K562 (cell line): ENCODE data around the gene MBD5.

Experiments used
- CBX3 ChIP-seq, 2 experiments: IDR thresholded peaks; 1 replicate in 1 of 2; 2 replicates in 1 of 2; pipeline ENCODE4 v1.6.1; 2012; ENCODE audit warnings: inconsistent platforms in 2 of 2, low read length in 2 of 2, borderline replicate concordance in 1 of 2, control low read depth in 1 of 2
- CREB1 ChIP-seq, 2 experiments: sonication (generic) in 1 of 2; formaldehyde crosslinking in 1 of 2; IDR thresholded peaks; 2 replicates each; pipeline versions ENCODE4 v1.6.1 to v1.8.0; 2012 to 2022; ENCODE audit warnings: inconsistent platforms in 1 of 2, mild to moderate bottlenecking in 1 of 2, missing genetic modification reagents in 1 of 2, moderate library complexity in 1 of 2
- KLF10 ChIP-seq: fragments of 250-450 bp; sonication (Bioruptor Pico); IDR thresholded peaks from 2 replicates; pipeline ENCODE4 v1.6.1; 2021; ENCODE audit warnings: matching md5 sums
- MTA2 ChIP-seq: fragments of 450-650 bp; IDR thresholded peaks from 2 replicates; pipeline ENCODE4 v1.6.1; 2016; ENCODE audit warnings: low read depth
- PHF8 ChIP-seq: fragments of 200-600 bp; sonication (generic); IDR thresholded peaks from 2 replicates; pipeline ENCODE4 v1.6.1; 2012; ENCODE audit warnings: mixed run types, mild to moderate bottlenecking, inconsistent platforms, low read length, moderate library complexity, borderline replicate concordance
- POLR2AphosphoS5 ChIP-seq: IDR thresholded peaks from 2 replicates; pipeline ENCODE4 v1.6.1; 2011; ENCODE audit warnings: mild to moderate bottlenecking, low read depth, low read length, moderate library complexity; ENCODE audit not compliant: control insufficient read depth, insufficient read depth
- POU5F1 ChIP-seq: fragments of 150-350 bp; IDR thresholded peaks from 2 replicates; pipeline ENCODE4 v1.6.1; 2014; ENCODE audit warnings: borderline replicate concordance, low read length, low read depth, mild to moderate bottlenecking; ENCODE audit not compliant: partially characterized antibody
- TAF1 ChIP-seq: IDR thresholded peaks from 2 replicates; pipeline ENCODE4 v1.6.1; 2011; ENCODE audit warnings: mild to moderate bottlenecking, low read length, moderate library complexity; ENCODE audit not compliant: insufficient read depth, control insufficient read depth, severe bottlenecking; ENCODE audit errors: extremely low read depth
- ZZZ3 ChIP-seq: fragments of 450-650 bp; IDR thresholded peaks from 2 replicates; pipeline ENCODE4 v1.6.1; 2016; ENCODE audit warnings: antibody characterized with exemption, mild to moderate bottlenecking, moderate library complexity
- TF ChIP-seq, protein P1 (sequence below): sonication (generic); formaldehyde crosslinking; IDR thresholded peaks from 2 replicates; pipeline ENCODE4 v1.8.1; 2023; ENCODE audit warnings: mild to moderate bottlenecking, missing genetic modification reagents, moderate library complexity
- TF ChIP-seq, protein P2 (sequence below), 2 experiments: IDR thresholded peaks; 2 replicates each; pipeline ENCODE4 v1.6.1; 2011; ENCODE audit warnings: borderline replicate concordance in 1 of 2, control low read depth in 1 of 2, low read depth in 1 of 2, low read length in 1 of 2, mild to moderate bottlenecking in 1 of 2, mixed read lengths in 1 of 2, moderate library complexity in 1 of 2; ENCODE audit not compliant: insufficient read depth in 1 of 2, insufficient read length in 1 of 2, poor library complexity in 1 of 2, severe bottlenecking in 1 of 2; ENCODE audit errors: extremely low read depth in 1 of 2
- TF ChIP-seq, protein P3 (sequence below): sonication (generic); formaldehyde crosslinking; IDR thresholded peaks from 2 replicates; pipeline ENCODE4 v1.8.1; 2022; ENCODE audit warnings: missing genetic modification reagents
- TF ChIP-seq, protein P4 (sequence below), 3 experiments: IDR thresholded peaks in 2 of 3; conservative IDR thresholded peaks in 1 of 3; 2 replicates each; pipeline ENCODE4 v1.5.1; 2011 to 2012; ENCODE audit warnings: low read length in 3 of 3, mild to moderate bottlenecking in 3 of 3, control low read depth in 2 of 3, improper control_type of control experiment in 1 of 3, inconsistent platforms in 1 of 3, low read depth in 1 of 3, mixed read lengths in 1 of 3, moderate library complexity in 1 of 3; ENCODE audit not compliant: insufficient read depth in 2 of 3
- TF ChIP-seq, protein P5 (sequence below), 2 experiments: fragments of 450-650 bp; formaldehyde crosslinking in 1 of 2; IDR thresholded peaks; 2 replicates each; pipeline versions ENCODE4 v1.4.0 to v1.6.1; 2014 to 2020; ENCODE audit warnings: mild to moderate bottlenecking in 2 of 2, borderline replicate concordance in 1 of 2, low read depth in 1 of 2

- TF ChIP-seq, protein P1, sequence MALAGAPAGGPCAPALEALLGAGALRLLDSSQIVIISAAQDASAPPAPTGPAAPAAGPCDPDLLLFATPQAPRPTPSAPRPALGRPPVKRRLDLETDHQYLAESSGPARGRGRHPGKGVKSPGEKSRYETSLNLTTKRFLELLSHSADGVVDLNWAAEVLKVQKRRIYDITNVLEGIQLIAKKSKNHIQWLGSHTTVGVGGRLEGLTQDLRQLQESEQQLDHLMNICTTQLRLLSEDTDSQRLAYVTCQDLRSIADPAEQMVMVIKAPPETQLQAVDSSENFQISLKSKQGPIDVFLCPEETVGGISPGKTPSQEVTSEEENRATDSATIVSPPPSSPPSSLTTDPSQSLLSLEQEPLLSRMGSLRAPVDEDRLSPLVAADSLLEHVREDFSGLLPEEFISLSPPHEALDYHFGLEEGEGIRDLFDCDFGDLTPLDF (CRISPR knock-in tag) = no peak
- TF ChIP-seq ZZZ3 = no peak
- TF ChIP-seq, protein P2, sequence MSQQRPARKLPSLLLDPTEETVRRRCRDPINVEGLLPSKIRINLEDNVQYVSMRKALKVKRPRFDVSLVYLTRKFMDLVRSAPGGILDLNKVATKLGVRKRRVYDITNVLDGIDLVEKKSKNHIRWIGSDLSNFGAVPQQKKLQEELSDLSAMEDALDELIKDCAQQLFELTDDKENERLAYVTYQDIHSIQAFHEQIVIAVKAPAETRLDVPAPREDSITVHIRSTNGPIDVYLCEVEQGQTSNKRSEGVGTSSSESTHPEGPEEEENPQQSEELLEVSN (IDR thresholded peaks at IDR 0.05; ENCODE audit: borderline replicate concordance in 1 of 2, extremely low read depth in 1 of 2, insufficient read depth in 1 of 2, insufficient read length in 1 of 2, low read depth in 1 of 2, low read length in 1 of 2, poor library complexity in 1 of 2, severe bottlenecking in 1 of 2) = no peak
- no peak for TF ChIP-seq KLF10 (CRISPR knock-in tag)
- TF ChIP-seq POU5F1 = no peak
- no peak for TF ChIP-seq CBX3 (IDR thresholded peaks at IDR 0.05; ENCODE audit: borderline replicate concordance in 1 of 2, low read length in 2 of 2)
- TF ChIP-seq, protein P3, sequence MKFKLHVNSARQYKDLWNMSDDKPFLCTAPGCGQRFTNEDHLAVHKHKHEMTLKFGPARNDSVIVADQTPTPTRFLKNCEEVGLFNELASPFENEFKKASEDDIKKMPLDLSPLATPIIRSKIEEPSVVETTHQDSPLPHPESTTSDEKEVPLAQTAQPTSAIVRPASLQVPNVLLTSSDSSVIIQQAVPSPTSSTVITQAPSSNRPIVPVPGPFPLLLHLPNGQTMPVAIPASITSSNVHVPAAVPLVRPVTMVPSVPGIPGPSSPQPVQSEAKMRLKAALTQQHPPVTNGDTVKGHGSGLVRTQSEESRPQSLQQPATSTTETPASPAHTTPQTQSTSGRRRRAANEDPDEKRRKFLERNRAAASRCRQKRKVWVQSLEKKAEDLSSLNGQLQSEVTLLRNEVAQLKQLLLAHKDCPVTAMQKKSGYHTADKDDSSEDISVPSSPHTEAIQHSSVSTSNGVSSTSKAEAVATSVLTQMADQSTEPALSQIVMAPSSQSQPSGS (CRISPR knock-in tag) = no peak
- TF ChIP-seq POLR2AphosphoS5 = no peak
- TF ChIP-seq, protein P4, sequence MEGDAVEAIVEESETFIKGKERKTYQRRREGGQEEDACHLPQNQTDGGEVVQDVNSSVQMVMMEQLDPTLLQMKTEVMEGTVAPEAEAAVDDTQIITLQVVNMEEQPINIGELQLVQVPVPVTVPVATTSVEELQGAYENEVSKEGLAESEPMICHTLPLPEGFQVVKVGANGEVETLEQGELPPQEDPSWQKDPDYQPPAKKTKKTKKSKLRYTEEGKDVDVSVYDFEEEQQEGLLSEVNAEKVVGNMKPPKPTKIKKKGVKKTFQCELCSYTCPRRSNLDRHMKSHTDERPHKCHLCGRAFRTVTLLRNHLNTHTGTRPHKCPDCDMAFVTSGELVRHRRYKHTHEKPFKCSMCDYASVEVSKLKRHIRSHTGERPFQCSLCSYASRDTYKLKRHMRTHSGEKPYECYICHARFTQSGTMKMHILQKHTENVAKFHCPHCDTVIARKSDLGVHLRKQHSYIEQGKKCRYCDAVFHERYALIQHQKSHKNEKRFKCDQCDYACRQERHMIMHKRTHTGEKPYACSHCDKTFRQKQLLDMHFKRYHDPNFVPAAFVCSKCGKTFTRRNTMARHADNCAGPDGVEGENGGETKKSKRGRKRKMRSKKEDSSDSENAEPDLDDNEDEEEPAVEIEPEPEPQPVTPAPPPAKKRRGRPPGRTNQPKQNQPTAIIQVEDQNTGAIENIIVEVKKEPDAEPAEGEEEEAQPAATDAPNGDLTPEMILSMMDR (IDR thresholded peaks at IDR 0.05 in 2 of 3, conservative IDR thresholded peaks at IDR 0.05 in 1 of 3; ENCODE audit: insufficient read depth in 2 of 3, low read depth in 1 of 3, low read length in 3 of 3) = peak; percentile 26 to 34 (median 33); a peak in 3 of 6 replicates
- TF ChIP-seq PHF8 = no peak
- no peak for TF ChIP-seq TAF1
- TF ChIP-seq, protein P5, sequence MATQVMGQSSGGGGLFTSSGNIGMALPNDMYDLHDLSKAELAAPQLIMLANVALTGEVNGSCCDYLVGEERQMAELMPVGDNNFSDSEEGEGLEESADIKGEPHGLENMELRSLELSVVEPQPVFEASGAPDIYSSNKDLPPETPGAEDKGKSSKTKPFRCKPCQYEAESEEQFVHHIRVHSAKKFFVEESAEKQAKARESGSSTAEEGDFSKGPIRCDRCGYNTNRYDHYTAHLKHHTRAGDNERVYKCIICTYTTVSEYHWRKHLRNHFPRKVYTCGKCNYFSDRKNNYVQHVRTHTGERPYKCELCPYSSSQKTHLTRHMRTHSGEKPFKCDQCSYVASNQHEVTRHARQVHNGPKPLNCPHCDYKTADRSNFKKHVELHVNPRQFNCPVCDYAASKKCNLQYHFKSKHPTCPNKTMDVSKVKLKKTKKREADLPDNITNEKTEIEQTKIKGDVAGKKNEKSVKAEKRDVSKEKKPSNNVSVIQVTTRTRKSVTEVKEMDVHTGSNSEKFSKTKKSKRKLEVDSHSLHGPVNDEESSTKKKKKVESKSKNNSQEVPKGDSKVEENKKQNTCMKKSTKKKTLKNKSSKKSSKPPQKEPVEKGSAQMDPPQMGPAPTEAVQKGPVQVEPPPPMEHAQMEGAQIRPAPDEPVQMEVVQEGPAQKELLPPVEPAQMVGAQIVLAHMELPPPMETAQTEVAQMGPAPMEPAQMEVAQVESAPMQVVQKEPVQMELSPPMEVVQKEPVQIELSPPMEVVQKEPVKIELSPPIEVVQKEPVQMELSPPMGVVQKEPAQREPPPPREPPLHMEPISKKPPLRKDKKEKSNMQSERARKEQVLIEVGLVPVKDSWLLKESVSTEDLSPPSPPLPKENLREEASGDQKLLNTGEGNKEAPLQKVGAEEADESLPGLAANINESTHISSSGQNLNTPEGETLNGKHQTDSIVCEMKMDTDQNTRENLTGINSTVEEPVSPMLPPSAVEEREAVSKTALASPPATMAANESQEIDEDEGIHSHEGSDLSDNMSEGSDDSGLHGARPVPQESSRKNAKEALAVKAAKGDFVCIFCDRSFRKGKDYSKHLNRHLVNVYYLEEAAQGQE (IDR thresholded peaks at IDR 0.05; ENCODE audit: borderline replicate concordance) = 0 out of 2 replicates have a peak, but pooled peaks have one; percentile 8
- TF ChIP-seq, protein P5 (CRISPR knock-in tag; IDR thresholded peaks at IDR 0.05; ENCODE audit: low read depth) = no peak
- no peak for TF ChIP-seq MTA2
- TF ChIP-seq CREB1 (IDR thresholded peaks at IDR 0.05) = no peak
- TF ChIP-seq CREB1 (CRISPR knock-in tag; IDR thresholded peaks at IDR 0.05) = no peak
These were observed 544.5 kb downstream of the MBD5 start for GRCh38 chr2:148565272-148565894.
